ENCODE data around the gene EFR3B.

EFR3B gene

GRCh38 chr2:25044011-25044410 lies 2.1 kb downstream of the EFR3B start:
- TF ChIP-seq CTCF (IDR thresholded peaks at IDR 0.05) (no peak), ZFX (IDR thresholded peaks at IDR 0.05; ENCODE audit: borderline replicate concordance) (no peak)
- H3K27ac ChIP-seq: no peak overlapping the region

GRCh38 chr2:25044990-25045389 lies 3.1 kb downstream of the EFR3B start:
- TF ChIP-seq CTCF (IDR thresholded peaks at IDR 0.05) (no peak), ZFX (IDR thresholded peaks at IDR 0.05; ENCODE audit: borderline replicate concordance) (no peak)
- no peak overlapping the region for H3K27ac ChIP-seq

- no peak overlapping the region for H3K27ac ChIP-seq
- TF ChIP-seq CTCF (IDR thresholded peaks at IDR 0.05) (no peak), ZFX (IDR thresholded peaks at IDR 0.05; ENCODE audit: borderline replicate concordance) (no peak)
Measured at GRCh38 chr2:25049422-25049821, 7.5 kb downstream of the EFR3B start.

- H3K27ac ChIP-seq: no peak overlapping the region
- no peak for TF ChIP-seq ZFX (IDR thresholded peaks at IDR 0.05; ENCODE audit: borderline replicate concordance)
Measured at GRCh38 chr2:25050128-25050527, 8.3 kb downstream of the EFR3B start.

GRCh38 chr2:25053041-25053440 lies 11.2 kb downstream of the EFR3B start:
- no peak overlapping the region for H3K27ac ChIP-seq
- TF ChIP-seq ZFX (IDR thresholded peaks at IDR 0.05; ENCODE audit: borderline replicate concordance) (no peak), CTCF (IDR thresholded peaks at IDR 0.05) (no peak)

- H3K27ac ChIP-seq: no peak overlapping the region
- TF ChIP-seq ZFX (IDR thresholded peaks at IDR 0.05; ENCODE audit: borderline replicate concordance) (no peak), CTCF (IDR thresholded peaks at IDR 0.05) (no peak)
Measured at GRCh38 chr2:25054720-25055119, 12.8 kb downstream of the EFR3B start.

- H3K27ac ChIP-seq: no peak overlapping the region
- TF ChIP-seq CTCF (IDR thresholded peaks at IDR 0.05) (no peak), ZFX (IDR thresholded peaks at IDR 0.05; ENCODE audit: borderline replicate concordance) (no peak)
Measured at GRCh38 chr2:25055376-25055920, 13.6 kb downstream of the EFR3B start.

All from 22Rv1 (cell line).